ENCODE results near the gene HIVEP3.

Gene HIVEP3

DNA sequence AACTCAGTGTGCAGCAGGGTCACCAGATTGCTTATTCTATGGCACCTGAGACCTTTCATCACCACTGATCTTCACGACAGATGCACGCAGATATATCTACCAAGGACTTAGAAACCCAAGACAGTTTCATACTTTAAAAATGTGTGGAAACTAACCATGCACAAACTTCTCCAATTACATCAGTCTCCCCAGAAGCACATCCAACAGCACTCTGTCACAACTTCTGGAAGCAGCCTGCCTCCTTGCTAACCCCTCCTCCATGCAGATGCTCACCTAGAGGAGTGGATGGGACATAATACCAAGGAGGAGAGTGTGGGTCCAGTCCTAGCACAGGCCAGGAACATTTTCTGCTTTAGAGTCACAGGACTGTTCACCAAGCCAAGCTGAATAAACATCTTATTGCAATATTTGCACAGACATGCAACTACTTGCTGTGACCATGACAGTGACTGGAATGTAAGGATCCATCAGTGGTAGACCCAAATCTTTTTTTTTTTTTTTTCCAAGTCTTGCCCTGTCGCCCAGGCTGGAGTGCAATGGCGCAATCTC is 69.4 kb downstream of the HIVEP3 start:
- DNase-seq (ENCODE audit: low read depth in 2 of 3, low spot score in 1 of 3), result no peak

DNA sequence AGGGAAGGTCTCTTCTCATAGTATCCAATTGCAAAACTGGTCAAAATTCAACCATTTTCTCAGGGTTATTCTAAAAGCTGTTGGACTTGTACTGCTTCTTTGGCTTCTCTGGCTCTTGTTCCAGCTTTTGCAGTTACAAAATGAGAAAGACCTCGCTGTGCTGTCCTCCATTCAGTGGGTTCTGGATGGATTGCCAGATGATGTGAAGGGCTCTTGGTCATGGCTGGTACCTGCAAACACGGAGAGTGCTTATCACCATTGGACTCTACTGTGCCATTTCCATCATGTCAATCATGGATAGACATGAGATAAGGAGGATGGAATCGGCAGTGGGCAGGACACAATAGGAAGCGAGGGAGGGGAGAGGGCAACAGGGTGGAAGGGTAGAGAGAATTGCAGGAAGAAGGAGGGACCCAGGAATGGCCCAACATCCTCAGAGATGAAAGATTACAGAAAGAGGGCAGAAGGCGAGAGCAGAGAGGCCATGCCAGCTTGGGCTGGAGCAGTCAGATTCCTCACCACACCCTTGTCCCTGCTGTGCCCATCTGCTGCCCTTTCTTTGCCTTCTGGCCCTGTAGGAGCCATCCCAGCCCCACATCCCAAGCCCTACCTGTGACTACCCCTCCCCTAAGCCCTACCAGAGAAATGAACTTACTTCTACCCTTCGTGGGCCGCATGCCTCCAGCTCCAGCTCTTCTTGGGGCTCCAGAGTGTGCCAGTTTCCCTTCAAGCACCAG is 70.3 kb downstream of the HIVEP3 start:
- DNase-seq (ENCODE audit: low read depth in 2 of 3, low spot score in 1 of 3), result no peak

DNA sequence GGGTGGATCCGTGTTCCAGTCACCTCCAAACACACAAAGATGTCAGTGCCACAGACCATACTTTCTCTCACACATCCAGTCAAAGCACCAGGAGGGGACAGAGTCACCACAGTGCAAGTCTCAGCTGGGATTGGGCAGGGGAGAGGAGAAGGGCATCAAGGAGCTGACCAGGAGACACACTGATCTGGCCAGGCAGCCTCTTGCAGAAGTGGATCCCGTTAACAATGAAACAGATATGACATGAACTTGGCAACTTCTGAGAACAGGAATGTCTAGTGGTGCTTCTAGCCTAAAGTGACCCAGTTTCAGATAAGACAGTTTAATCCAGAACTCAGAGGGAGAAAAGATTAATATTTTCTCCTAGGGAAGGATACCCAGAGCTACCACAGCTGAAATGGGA is 71.0 kb downstream of the HIVEP3 start:
- no peak for DNase-seq (ENCODE audit: low read depth in 2 of 3, low spot score in 1 of 3)

DNA sequence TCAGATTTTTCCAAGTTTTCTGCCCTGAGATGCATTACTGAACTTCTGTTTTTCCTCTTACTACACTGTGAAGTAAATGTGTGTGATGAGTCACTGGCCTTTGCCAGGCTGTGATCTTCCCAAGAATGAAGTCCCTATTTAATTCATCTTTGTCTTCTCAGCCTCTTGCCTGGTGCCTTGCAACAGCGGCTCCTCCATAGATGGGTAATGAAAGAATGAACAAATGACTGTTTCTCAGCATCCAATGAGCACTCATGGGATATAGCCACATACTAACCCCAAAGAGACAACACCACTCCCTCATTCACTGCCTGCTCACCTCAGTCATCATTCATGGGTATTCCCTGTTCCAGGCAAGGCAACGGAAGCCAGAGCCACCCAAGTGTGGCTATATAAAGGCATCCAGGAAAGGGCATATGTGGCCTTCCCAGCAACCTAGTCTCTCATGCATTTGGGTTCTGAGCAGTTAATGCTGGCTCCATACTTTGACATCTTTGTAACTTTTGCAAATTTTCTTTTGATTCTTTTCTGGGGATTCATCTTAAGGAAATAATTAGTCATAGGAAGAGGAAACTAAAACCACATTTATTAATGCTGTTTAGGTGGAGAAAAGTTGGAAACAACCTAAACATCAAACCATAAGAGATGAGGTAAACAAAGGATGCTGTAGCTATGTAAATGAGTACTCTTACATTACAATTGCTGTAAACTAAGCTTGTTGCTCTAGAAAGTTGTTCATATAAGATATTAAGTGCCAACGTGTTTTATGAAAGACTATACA is 71.9 kb downstream of the HIVEP3 start:
- no peak for DNase-seq (ENCODE audit: low read depth in 2 of 3, low spot score in 1 of 3)

DNA sequence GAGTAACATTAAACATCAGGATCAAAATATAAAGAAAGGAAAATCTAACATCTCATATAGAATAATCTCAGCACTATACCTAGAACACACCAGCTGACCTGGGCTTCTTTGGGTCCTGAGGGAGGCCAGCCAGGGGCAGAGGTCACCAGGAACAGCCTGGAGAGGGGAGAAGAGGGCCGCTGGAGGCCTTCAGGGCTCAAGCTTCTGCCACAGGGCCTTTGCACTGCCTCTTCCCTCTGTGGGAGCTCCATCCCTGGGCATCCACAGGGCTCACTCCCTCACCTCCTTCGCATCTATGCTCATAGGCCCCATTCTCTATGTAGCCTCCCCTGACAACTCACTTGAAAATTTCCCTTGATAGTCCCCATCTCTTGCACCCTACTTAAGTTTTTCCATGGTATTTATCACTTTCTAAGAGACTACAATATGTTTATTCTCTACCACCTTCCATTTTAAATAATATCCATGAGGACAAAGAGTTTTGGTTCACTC is 73.9 kb downstream of the HIVEP3 start:
- DNase-seq (ENCODE audit: low read depth in 2 of 3, low spot score in 1 of 3), result no peak

DNA sequence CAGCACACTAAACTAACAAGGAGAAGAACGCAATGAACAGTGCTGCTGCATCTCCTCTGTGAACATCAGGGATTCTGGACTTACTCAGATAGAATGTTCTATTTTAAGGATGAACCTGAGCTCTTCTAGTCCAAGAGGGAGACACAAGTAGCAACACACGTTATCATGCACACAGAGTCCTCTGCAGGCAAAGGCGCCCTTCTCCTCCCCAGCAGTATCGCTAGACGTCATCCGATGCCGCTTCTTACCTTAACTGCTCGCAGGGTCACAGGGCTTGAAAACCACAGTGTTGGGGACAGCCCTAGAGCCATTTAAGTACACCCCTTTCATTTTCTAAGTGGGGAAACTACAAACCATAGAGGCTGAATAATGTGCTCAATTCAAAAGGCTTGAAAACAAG is 74.5 kb downstream of the HIVEP3 start:
- DNase-seq (ENCODE audit: low read depth in 2 of 3, low spot score in 1 of 3), result no peak

DNA sequence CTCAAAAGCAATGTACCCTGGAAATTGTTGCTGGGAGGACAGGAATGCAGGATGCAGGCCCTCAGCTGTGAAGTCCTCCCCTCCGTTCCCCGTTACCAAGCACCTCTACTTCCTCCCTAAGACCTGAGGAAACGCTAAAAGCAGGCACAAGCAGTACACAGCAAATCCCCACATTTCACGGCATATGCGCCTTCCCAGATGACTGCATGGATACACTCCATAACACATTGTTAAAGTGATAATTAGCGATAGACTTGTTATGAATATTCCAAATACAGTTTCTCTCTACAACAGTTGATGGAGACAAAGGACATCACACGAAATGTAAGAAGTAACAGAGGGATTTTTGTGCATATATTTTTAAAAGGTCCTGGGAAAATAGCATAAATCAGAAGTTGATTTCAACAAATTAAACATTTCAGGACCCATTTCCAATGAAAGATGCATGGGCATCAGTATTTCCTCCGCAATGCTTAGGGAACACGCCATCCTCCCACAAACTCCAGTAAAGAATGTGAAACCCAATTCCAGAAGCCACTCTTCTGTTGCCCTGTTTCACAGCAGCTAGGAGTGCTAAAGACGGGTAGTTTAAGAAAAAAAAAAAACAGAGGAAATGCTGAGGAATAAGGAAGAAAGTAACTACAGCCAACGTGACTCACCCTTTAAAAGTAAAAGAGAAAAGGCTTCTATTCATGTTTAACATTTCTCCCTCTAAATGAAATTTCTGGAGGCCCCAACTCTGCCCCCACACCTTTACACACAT is 75.5 kb downstream of the HIVEP3 start:
- DNase-seq (ENCODE audit: low read depth in 2 of 3, low spot score in 1 of 3), result no peak

DNA sequence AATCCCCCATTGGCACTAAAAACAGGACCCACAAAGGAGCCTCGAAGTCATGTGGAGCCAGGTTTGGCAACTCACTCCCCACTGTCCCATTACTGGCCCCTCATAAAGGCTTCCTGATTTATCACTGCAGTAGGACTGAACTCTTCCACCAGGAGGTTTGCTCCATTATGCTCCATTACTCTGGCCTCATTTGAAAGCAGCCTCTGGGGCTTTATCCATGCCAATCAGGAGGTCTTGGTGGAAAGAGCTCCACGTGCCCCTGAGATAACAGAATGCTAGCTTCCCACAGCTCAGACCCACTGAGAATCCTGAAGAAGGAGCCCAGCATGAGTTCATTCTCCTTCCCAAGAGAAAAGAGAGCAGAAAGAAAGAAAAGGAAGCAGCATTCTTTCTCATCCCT is 76.4 kb downstream of the HIVEP3 start:
- DNase-seq (ENCODE audit: low read depth in 2 of 3, low spot score in 1 of 3), result no peak

DNA sequence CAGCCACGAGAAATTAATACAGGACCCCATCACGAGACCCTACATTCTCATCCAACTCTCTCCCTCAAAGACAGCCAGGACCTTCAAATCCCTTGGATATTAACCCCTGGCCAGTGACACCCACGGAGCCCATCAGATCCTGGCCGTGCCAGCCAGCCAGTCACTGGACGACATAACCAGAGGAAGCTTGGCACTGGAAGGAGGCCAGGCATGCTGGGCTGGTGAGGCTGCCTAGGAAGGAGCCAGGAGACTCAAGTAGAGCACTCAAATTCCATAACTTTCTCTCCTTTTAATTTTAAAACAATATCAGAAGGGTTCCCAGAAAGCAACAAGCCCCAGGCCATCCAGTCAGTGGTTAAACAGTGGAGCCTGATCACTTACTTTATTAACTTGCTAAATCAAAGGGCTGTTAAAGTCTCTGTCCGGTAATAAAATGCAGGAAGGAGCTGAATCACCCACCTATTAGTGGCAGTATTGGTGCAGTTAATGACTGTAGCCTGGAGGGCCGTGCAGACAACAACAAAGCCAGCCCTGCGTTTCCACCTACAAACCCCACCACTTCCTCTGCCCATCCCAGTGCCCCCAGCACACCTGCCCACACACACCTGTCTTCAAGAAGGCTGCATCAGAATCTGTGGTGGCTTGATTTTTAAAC is 78.0 kb downstream of the HIVEP3 start:
- no peak for DNase-seq (ENCODE audit: low read depth in 2 of 3, low spot score in 1 of 3)

DNA sequence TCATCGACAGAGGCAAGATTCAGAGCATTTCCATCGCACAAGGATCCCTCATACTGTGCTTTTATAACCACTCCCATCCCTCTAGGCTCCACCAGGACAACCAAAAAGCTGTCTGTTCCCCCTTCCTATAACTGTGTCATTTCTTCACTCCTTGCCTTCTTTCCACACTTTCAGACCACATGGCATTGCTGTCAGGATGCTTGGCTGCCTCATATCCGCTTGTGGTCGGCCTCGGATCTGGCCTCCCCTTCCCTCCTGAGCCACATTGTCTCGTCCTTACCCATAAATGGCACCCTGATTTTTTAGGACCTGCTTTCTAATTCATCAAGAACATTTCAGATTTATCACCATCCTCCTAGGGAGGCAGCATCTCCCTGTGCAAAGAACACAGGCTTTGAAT is 80.5 kb downstream of the HIVEP3 start:
- no peak for DNase-seq (ENCODE audit: low read depth in 2 of 3, low spot score in 1 of 3)

DNA sequence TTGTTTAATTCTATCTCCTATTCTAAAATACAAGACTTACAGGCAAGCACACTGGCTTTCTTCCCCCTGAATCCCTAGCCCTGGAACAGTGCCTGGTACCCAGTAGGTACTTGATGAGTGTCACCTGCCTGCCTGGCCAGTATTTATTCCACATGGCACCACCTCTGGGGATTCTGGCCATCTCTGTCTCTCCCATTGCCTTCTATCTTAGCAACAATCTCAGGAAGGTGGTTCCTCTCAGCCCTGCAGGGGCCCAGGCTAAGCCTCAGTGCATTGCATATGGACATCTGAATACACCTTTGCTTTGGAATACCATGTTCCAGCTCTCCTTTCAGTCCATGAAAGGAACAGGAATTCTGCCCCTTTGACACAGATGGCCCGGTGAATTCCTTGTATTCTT is 81.0 kb downstream of the HIVEP3 start:
- DNase-seq (ENCODE audit: low read depth in 2 of 3, low spot score in 1 of 3), result no peak

DNA sequence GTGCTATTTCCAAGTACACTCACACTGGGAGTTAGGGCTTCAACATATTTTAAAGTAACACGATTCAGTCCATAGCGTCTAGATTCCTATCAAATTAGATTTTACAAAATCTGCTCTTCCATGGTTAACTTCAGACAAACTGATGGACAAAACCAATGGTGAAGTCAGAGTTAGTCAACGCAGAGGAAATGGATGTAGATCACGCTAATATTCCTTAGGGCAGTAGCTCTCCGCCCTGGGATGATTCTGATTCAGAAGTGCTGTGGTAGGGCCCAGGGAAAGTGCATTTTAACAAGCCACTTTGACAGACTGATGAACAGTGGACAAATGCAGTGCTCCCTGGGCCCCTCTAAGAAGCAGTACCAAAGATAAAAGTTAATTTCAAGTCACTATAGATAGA is 83.2 kb downstream of the HIVEP3 start:
- DNase-seq (ENCODE audit: low read depth in 2 of 3, low spot score in 1 of 3), result no peak

DNA sequence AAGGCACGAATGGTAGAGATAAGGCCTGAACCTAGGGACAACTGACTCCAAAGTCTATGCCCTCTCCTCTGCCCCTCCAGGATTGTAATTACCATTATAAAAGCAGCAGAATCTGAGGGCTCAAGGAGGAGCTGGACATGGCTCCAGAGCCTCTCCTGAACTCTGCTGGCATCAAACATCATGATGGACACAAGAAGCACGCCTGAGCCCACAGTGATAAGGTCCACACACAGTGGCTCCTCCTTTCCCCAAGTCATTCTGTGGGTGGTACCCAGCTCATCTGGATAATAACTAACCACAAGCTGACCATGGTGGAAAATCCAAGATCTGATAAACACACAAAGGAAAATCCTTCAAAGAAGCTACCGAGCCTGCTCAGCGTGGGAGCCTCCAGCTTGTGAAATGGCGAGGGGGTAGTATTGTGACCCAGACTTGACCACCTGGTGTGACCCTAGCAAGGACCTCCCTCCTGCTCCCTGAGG is 85.2 kb downstream of the HIVEP3 start:
- no peak for DNase-seq (ENCODE audit: low read depth in 2 of 3, low spot score in 1 of 3)

DNA sequence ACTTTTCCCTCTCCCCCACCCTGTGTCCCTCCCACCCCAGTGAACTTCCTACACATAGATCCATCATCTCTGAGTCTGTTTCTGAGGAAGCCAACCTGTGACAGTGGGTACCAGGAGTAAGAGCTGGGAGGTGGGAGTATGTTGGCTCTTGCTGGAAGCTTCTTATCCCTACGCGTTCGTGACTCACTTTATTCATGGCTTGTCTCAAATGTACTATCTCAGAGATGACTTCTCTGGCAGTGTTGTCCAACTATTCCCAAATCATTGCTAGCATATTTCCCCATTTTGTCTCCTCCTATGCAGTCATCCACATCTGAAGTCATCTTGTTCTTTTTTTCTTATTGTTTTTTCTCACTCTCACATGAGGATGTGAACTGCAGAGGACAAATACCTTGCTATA is 88.0 kb downstream of the HIVEP3 start:
- DNase-seq (ENCODE audit: low read depth in 2 of 3, low spot score in 1 of 3), result no peak

DNA sequence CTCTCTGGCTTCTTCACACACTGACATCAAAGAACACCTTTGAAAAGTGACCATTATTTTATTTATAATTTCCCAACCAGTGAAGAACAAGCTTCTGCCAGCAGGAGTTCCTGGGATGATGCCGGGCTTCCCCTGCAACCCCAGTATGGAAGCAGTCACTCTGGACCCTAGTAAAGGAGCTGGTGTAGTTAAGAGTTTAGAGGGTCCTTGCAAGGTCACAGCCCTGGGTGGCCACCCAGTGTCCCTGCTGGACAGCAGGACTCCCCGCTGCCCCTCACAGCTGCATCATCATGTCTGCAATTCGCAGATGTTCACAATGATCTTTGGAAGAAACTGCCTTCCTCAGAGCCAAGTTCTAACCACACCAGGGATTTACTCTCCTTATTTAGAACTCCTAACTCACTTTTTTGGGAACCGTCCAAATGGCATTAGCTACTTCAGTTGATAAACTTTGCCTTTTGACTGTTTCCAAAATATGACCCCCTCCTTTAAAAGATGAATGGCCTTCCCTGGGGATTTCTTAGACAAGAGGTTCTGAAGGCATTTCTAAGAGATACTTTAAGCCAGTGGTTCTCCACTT is 90.6 kb downstream of the HIVEP3 start:
- no peak for DNase-seq (ENCODE audit: low read depth in 2 of 3, low spot score in 1 of 3)

DNA sequence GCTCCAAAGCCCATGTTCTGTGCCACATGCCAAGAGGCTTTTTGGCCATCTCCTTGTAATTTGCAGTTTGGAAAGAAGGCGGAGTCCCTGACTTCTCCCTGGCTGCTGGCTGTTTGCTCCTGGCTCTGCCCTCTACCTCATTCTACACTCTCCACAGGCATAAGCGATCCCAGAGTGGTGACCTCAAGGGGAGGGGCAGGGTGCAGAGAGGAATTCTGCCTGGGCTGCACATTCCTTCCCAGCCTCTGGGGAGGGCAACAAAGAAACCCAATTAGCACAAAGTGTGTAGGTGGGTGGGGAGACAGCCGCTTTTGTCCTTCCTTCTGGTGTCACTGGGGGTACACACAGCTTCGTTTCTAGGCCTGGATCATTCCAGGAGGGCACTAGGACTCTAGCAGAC is 95.3 kb downstream of the HIVEP3 start:
- DNase-seq (ENCODE audit: low read depth in 2 of 3, low spot score in 1 of 3), result no peak

DNA sequence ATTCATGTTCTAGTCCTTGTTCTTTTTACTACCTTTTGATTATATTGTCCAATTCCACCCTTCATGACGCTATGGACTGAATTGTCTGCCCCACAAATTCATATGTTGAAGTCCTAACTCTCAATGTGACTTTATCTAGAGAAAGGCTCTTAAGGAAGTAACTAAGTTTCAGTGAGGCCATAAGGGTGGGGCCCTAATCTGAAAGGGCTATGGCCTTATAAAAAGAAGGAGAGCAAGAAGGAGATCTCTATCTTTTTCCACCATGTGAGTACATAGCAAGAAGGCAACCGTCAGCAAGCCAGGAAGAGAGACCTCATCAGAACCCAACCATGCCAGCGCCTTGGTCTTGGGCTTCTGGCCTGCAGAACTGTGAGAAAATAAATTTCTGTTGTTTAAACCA is 95.9 kb downstream of the HIVEP3 start:
- no peak for DNase-seq (ENCODE audit: low read depth in 2 of 3, low spot score in 1 of 3)

DNA sequence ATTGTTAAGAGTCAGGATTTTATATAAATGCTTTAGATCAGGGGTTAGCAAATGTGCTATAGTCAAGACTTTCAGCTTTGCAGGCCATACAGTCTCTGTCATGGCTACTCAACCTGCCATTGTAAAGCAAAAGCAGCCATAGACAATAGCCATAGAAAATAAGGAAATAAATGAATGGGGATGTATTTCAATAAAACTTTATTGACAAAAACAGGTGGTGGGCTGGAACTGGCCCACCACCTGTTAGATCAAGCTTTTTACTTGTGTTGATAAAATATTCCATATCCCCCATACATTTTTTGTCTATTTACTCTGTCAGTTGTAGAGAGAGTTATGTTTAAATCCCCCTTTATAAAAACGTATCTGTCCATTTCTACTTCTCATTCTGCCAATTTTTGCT is 98.9 kb downstream of the HIVEP3 start:
- DNase-seq (ENCODE audit: low read depth in 2 of 3, low spot score in 1 of 3), result no peak

DNA sequence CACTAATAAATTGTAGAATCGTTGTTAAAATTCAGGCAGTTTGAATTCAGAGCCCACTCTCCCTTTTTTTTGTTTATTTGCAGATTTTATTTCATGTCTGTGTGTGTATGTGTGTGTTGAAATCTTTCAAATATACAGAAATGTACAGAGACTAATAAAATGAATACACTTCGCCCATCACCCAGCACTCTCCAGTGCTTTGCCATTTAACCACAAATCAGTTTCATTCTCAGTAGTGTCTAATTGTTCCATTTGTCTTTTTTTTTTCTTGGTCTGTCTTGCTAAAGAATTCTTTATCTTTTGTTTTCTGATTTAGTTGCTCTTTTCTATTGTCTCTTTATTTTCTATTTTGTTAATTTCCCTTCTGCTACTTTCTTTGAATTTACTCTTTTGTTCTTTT is 99.7 kb downstream of the HIVEP3 start:
- DNase-seq (ENCODE audit: low read depth in 2 of 3, low spot score in 1 of 3), result no peak

DNA sequence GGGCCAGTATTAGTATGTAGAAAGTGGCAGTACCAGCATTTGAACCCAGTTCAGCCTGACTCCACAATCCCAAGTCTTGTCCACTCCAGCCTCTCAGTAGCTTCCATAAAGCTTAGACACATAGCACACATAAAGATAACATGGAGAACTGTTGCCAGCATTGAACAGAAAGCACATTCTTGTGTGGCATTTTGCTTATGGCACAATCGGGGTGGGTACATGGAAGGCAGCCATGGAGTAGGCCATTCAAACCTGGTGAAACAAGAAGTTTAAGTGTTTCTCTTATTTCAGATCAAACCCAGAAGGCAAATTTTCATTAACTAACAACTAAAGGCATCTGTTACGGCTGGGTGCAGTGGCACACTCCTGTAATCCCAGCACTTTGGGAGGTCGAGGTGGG is 102.7 kb downstream of the HIVEP3 start:
- no peak for DNase-seq (ENCODE audit: low read depth in 2 of 3, low spot score in 1 of 3)

All from stimulated activated CD4-positive, alpha-beta T cell treated with anti-CD3 and anti-CD28 coated beads, Interleukin-12 subunit alpha, Interleukin-12 subunit beta, amount 100 ng/mL, for 48 hours (primary cell).